Measurements from ENCODE around the gene CEP55. TPM values are rescaled to one million over a fixed set of nuclear protein-coding genes. Genes with fewer than 3 reads are reported as not detected.
A peak's percentile ranks its signal among the peaks of the same experiment; 100 is the strongest.
"Not testable (repeated sequence)": the region's sequence is repeated elsewhere in the genome, so short reads cannot be mapped to it uniquely, and the experiment has no call there.

Gene CEP55
- total and polyA plus RNA-seq, 5 donors from 2014 or later: 3.1 to 5.0 (median 4.6) TPM

- peak overlapping the region in 1 of 3 donors; percentile 67 for H3K27ac Mint-ChIP-seq
- H3K36me3 ChIP-seq (ENCODE audit: control insufficient read depth, insufficient read depth, low read length): no peaks in the 10 kb centered on the region
- no peaks in the 10 kb centered on the region for H3K36me3 Mint-ChIP-seq
- ATAC-seq (ENCODE audit: low read depth in 2 of 2) (no peak), DNase-seq (no peak)
- H3K4me3 ChIP-seq (ENCODE audit: low read depth, low read length): no peak overlapping the region
- H3K9me3 Mint-ChIP-seq: no peaks in the 10 kb centered on the region
- peaks cover 8% of the 10 kb centered on the region for H3K4me1 ChIP-seq (ENCODE audit: control insufficient read depth, insufficient read depth, low read length, poor library complexity, severe bottlenecking)
- peaks cover 8 to 17% (median 10%) of the 10 kb centered on the region in 4 donors for H3K4me1 Mint-ChIP-seq
- no peak overlapping the region for H3K4me3 Mint-ChIP-seq
- H3K27me3 Mint-ChIP-seq: peaks cover 2% of the 10 kb centered on the region
- H3K27me3 ChIP-seq (ENCODE audit: control insufficient read depth, insufficient read depth, low read length): no peaks in the 10 kb centered on the region
- H3K9me3 ChIP-seq (ENCODE audit: control insufficient read depth in 2 of 2, low read length in 2 of 2): no peaks in the 10 kb centered on the region
- no peak overlapping the region for H3K27ac ChIP-seq (ENCODE audit: insufficient read depth, low read length, poor library complexity, severe bottlenecking)
Observed at GRCh38 chr10:93463723-93464476, 32.5 kb upstream of the CEP55 start.

- H3K27ac Mint-ChIP-seq: no peak overlapping the region
- peaks cover 8 to 17% (median 10%) of the 10 kb centered on the region in 4 donors for H3K4me1 Mint-ChIP-seq
- no peaks in the 10 kb centered on the region for H3K36me3 ChIP-seq (ENCODE audit: control insufficient read depth, insufficient read depth, low read length)
- H3K27ac ChIP-seq (ENCODE audit: insufficient read depth, low read length, poor library complexity, severe bottlenecking): no peak overlapping the region
- no peaks in the 10 kb centered on the region for H3K27me3 ChIP-seq (ENCODE audit: control insufficient read depth, insufficient read depth, low read length)
- no peaks in the 10 kb centered on the region for H3K27me3 Mint-ChIP-seq
- DNase-seq (no peak), ATAC-seq (ENCODE audit: low read depth in 2 of 2) (no peak)
- H3K9me3 Mint-ChIP-seq: no peaks in the 10 kb centered on the region
- H3K4me3 ChIP-seq (ENCODE audit: low read depth, low read length): no peak overlapping the region
- no peaks in the 10 kb centered on the region for H3K36me3 Mint-ChIP-seq
- no peak overlapping the region for H3K4me3 Mint-ChIP-seq
- peaks cover 8% of the 10 kb centered on the region for H3K4me1 ChIP-seq (ENCODE audit: control insufficient read depth, insufficient read depth, low read length, poor library complexity, severe bottlenecking)
- no peaks in the 10 kb centered on the region for H3K9me3 ChIP-seq (ENCODE audit: control insufficient read depth in 2 of 2, low read length in 2 of 2)
Observed at GRCh38 chr10:93464776-93465388, 31.5 kb upstream of the CEP55 start.

GRCh38 chr10:93465806-93466675 lies 30.4 kb upstream of the CEP55 start:
- H3K4me3 Mint-ChIP-seq: no peak overlapping the region
- Histone ChIP-seq H3K27ac (ENCODE audit: insufficient read depth, low read length, poor library complexity, severe bottlenecking) (no peak overlapping the region), H3K9me3 (ENCODE audit: control insufficient read depth in 2 of 2, low read length in 2 of 2) (no peaks in the 10 kb centered on the region), H3K4me1 (ENCODE audit: control insufficient read depth, insufficient read depth, low read length, poor library complexity, severe bottlenecking) (peaks cover 8% of the 10 kb centered on the region), H3K4me3 (ENCODE audit: low read depth, low read length) (no peak overlapping the region), H3K27me3 (ENCODE audit: control insufficient read depth, insufficient read depth, low read length) (no peaks in the 10 kb centered on the region), H3K36me3 (ENCODE audit: control insufficient read depth, insufficient read depth, low read length) (no peaks in the 10 kb centered on the region)
- DNase-seq (no peak), ATAC-seq (ENCODE audit: low read depth in 2 of 2) (no peak)
- H3K9me3 Mint-ChIP-seq: no peaks in the 10 kb centered on the region
- no peaks in the 10 kb centered on the region for H3K36me3 Mint-ChIP-seq
- no peaks in the 10 kb centered on the region for H3K27me3 Mint-ChIP-seq
- no peak overlapping the region for H3K27ac Mint-ChIP-seq
- H3K4me1 Mint-ChIP-seq: peaks cover 8 to 17% (median 10%) of the 10 kb centered on the region in 4 donors

GRCh38 chr10:93467635-93468034 lies 28.8 kb upstream of the CEP55 start:
- not testable (repeated sequence) for H3K4me1 Mint-ChIP-seq; H3K27ac ChIP-seq (ENCODE audit: insufficient read depth, low read length, poor library complexity, severe bottlenecking); ATAC-seq (ENCODE audit: low read depth in 2 of 2); H3K4me3 Mint-ChIP-seq; H3K36me3 Mint-ChIP-seq; H3K27ac Mint-ChIP-seq; H3K9me3 Mint-ChIP-seq; H3K4me1 ChIP-seq (ENCODE audit: control insufficient read depth, insufficient read depth, low read length, poor library complexity, severe bottlenecking); DNase-seq; H3K4me3 ChIP-seq (ENCODE audit: low read depth, low read length); H3K27me3 ChIP-seq (ENCODE audit: control insufficient read depth, insufficient read depth, low read length); H3K27me3 Mint-ChIP-seq; H3K9me3 ChIP-seq (ENCODE audit: control insufficient read depth in 2 of 2, low read length in 2 of 2); H3K36me3 ChIP-seq (ENCODE audit: control insufficient read depth, insufficient read depth, low read length)

GRCh38 chr10:93468461-93469213 lies 27.8 kb upstream of the CEP55 start:
- H3K36me3 Mint-ChIP-seq: no peaks in the 10 kb centered on the region
- H3K4me1 ChIP-seq (ENCODE audit: control insufficient read depth, insufficient read depth, low read length, poor library complexity, severe bottlenecking): no peaks in the 10 kb centered on the region
- DNase-seq (no peak), ATAC-seq (ENCODE audit: low read depth in 2 of 2) (no peak)
- H3K9me3 ChIP-seq (ENCODE audit: control insufficient read depth in 2 of 2, low read length in 2 of 2): no peaks in the 10 kb centered on the region
- no peak overlapping the region for H3K4me3 Mint-ChIP-seq
- peaks cover 0 to 4% (median 0%) of the 10 kb centered on the region in 4 donors for H3K4me1 Mint-ChIP-seq
- no peak overlapping the region for H3K4me3 ChIP-seq (ENCODE audit: low read depth, low read length)
- H3K27ac Mint-ChIP-seq: no peak overlapping the region
- no peaks in the 10 kb centered on the region for H3K36me3 ChIP-seq (ENCODE audit: control insufficient read depth, insufficient read depth, low read length)
- H3K27me3 ChIP-seq (ENCODE audit: control insufficient read depth, insufficient read depth, low read length): no peaks in the 10 kb centered on the region
- no peaks in the 10 kb centered on the region for H3K27me3 Mint-ChIP-seq
- no peak overlapping the region for H3K27ac ChIP-seq (ENCODE audit: insufficient read depth, low read length, poor library complexity, severe bottlenecking)
- H3K9me3 Mint-ChIP-seq: no peaks in the 10 kb centered on the region

GRCh38 chr10:93469454-93469853 lies 27.0 kb upstream of the CEP55 start:
- Histone ChIP-seq H3K9me3 (ENCODE audit: control insufficient read depth in 2 of 2, low read length in 2 of 2) (no peaks in the 10 kb centered on the region), H3K36me3 (ENCODE audit: control insufficient read depth, insufficient read depth, low read length) (no peaks in the 10 kb centered on the region), H3K4me1 (ENCODE audit: control insufficient read depth, insufficient read depth, low read length, poor library complexity, severe bottlenecking) (no peaks in the 10 kb centered on the region), H3K27me3 (ENCODE audit: control insufficient read depth, insufficient read depth, low read length) (no peaks in the 10 kb centered on the region), H3K4me3 (ENCODE audit: low read depth, low read length) (no peak overlapping the region), H3K27ac (ENCODE audit: insufficient read depth, low read length, poor library complexity, severe bottlenecking) (no peak overlapping the region)
- Mint-ChIP-seq H3K4me1 (peaks cover 0 to 7% (median 1%) of the 10 kb centered on the region in 4 donors), H3K4me3 (no peak overlapping the region), H3K27me3 (no peaks in the 10 kb centered on the region), H3K36me3 (no peaks in the 10 kb centered on the region), H3K27ac (no peak overlapping the region), H3K9me3 (no peaks in the 10 kb centered on the region)
- ATAC-seq (ENCODE audit: low read depth in 2 of 2): no peak
- no peak for DNase-seq

GRCh38 chr10:93471110-93471651 lies 25.2 kb upstream of the CEP55 start:
- no peak for ATAC-seq (ENCODE audit: low read depth in 2 of 2)
- no peak overlapping the region for H3K4me3 ChIP-seq (ENCODE audit: low read depth, low read length)
- no peak overlapping the region for H3K27ac Mint-ChIP-seq
- DNase-seq: no peak
- H3K27me3 ChIP-seq (ENCODE audit: control insufficient read depth, insufficient read depth, low read length): no peaks in the 10 kb centered on the region
- no peak overlapping the region for H3K27ac ChIP-seq (ENCODE audit: insufficient read depth, low read length, poor library complexity, severe bottlenecking)
- H3K4me1 Mint-ChIP-seq: peaks cover 0 to 7% (median 0%) of the 10 kb centered on the region in 4 donors
- no peak overlapping the region for H3K4me3 Mint-ChIP-seq
- H3K36me3 ChIP-seq (ENCODE audit: control insufficient read depth, insufficient read depth, low read length): no peaks in the 10 kb centered on the region
- H3K27me3 Mint-ChIP-seq: no peaks in the 10 kb centered on the region
- no peaks in the 10 kb centered on the region for H3K9me3 ChIP-seq (ENCODE audit: control insufficient read depth in 2 of 2, low read length in 2 of 2)
- H3K9me3 Mint-ChIP-seq: no peaks in the 10 kb centered on the region
- H3K36me3 Mint-ChIP-seq: no peaks in the 10 kb centered on the region
- H3K4me1 ChIP-seq (ENCODE audit: control insufficient read depth, insufficient read depth, low read length, poor library complexity, severe bottlenecking): no peaks in the 10 kb centered on the region
